NCI-H526 treated with DMSO at 0.1 percent for 48 hours (cell line): ENCODE measurements around the gene MLPH.
"Not testable (repeated sequence)": the region's sequence is repeated elsewhere in the genome, so short reads cannot be mapped to it uniquely, and the experiment has no call there.

ENCODE experiments used
- DNase-seq: peaks from one replicate; lab custom pipeline; 2025; lab: John Stamatoyannopoulos, UW

Gene MLPH

GRCh38 chr2:237588044-237588696 is 101.1 kb downstream of the MLPH start:
- no peak for DNase-seq

- peak; percentile 54 for DNase-seq
These were observed 103.5 kb downstream of the MLPH start, which contains the start of gene RAB17 for GRCh38 chr2:237590272-237591140. RAB17 (minus strand) TSS chr2:237590734; CDS start chr2:237586154, 4,580 bp downstream.

GRCh38 chr2:237591141-237591881 is 104.3 kb downstream of the MLPH start:
- no peak for DNase-seq

- DNase-seq, result no peak
These were observed 105.5 kb downstream of the MLPH start for GRCh38 chr2:237592425-237592980.

- DNase-seq, result no peak
These were observed 106.0 kb downstream of the MLPH start for GRCh38 chr2:237593036-237593435.

GRCh38 chr2:237593596-237594320 is 106.7 kb downstream of the MLPH start:
- DNase-seq, result no peak

GRCh38 chr2:237594514-237594871 is 107.4 kb downstream of the MLPH start:
- DNase-seq, result no peak

GRCh38 chr2:237595829-237596519 is 108.9 kb downstream of the MLPH start:
- DNase-seq, result not testable (repeated sequence)

GRCh38 chr2:237596520-237597195 is 109.6 kb downstream of the MLPH start:
- no peak for DNase-seq

- DNase-seq, result no peak
These were observed 110.4 kb downstream of the MLPH start for GRCh38 chr2:237597196-237598145.

GRCh38 chr2:237598468-237599208 is 111.6 kb downstream of the MLPH start:
- DNase-seq, result no peak

GRCh38 chr2:237599465-237600110 is 112.5 kb downstream of the MLPH start:
- DNase-seq, result no peak

- no peak for DNase-seq
These were observed 113.3 kb downstream of the MLPH start for GRCh38 chr2:237600205-237600846.

- no peak for DNase-seq
These were observed 114.5 kb downstream of the MLPH start for GRCh38 chr2:237601453-237602116.

- DNase-seq, result no peak
These were observed 115.4 kb downstream of the MLPH start for GRCh38 chr2:237602409-237602808.

GRCh38 chr2:237603049-237603717 is 116.1 kb downstream of the MLPH start:
- no peak for DNase-seq
